Measurements from ENCODE around the gene HYAL1.
"Not testable (repeated sequence)": the region's sequence is repeated elsewhere in the genome, so short reads cannot be mapped to it uniquely, and the experiment has no call there.

Gene HYAL1

GRCh38 chr3:50274371-50275104, 28.8 kb downstream of the HYAL1 start:
- Histone ChIP-seq H3K4me1 (ENCODE audit: insufficient read depth, insufficient read length) (peaks cover 40% of the 10 kb centered on the region), H3K9me3 (ENCODE audit: insufficient read depth, low read length) (no peaks in the 10 kb centered on the region), H3K27me3 (ENCODE audit: insufficient read depth, insufficient read length) (no peaks in the 10 kb centered on the region), H3K9ac (ENCODE audit: insufficient read length, low read depth) (no peak overlapping the region), H3K36me3 (ENCODE audit: insufficient read depth, insufficient read length, low read length) (peaks cover 80% of the 10 kb centered on the region), H3K4me3 (ENCODE audit: insufficient read length, low read depth) (no peak overlapping the region)
- DNase-seq (ENCODE audit: low read depth, low spot score) = peak; percentile 73
- TF ChIP-seq SUZ12 (IDR thresholded peaks at IDR 0.05; ENCODE audit: extremely low read depth, insufficient read depth, insufficient read length) = no peak
- TF ChIP-seq YY1 (IDR thresholded peaks at IDR 0.05; ENCODE audit: insufficient read depth, insufficient read length) = no peak
- TF ChIP-seq ZNF274 (IDR thresholded peaks at IDR 0.05; ENCODE audit: low read depth, low read length) = no peak

DNA sequence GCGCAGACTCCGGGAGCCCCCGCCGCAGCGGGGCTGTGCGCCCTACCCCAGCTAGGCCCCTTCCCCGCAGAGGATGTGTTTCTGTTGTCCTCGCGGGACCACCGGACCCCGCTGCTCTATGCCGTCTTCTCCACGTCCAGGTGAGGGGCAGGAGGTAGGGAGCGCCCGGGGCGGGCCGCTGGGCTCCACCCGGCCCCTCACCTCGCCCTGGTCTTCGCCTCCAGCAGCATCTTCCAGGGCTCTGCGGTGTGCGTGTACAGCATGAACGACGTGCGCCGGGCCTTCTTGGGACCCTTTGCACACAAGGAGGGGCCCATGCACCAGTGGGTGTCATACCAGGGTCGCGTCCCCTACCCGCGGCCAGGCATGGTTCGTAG, 29.7 kb downstream of the HYAL1 start:
- Histone ChIP-seq H3K36me3 (ENCODE audit: insufficient read depth, insufficient read length, low read length) (peaks cover 74% of the 10 kb centered on the region), H3K4me3 (ENCODE audit: insufficient read length, low read depth) (no peak overlapping the region), H3K27me3 (ENCODE audit: insufficient read depth, insufficient read length) (no peaks in the 10 kb centered on the region), H3K9ac (ENCODE audit: insufficient read length, low read depth) (peak overlapping the region; percentile 53), H3K4me1 (ENCODE audit: insufficient read depth, insufficient read length) (peaks cover 41% of the 10 kb centered on the region), H3K9me3 (ENCODE audit: insufficient read depth, low read length) (no peaks in the 10 kb centered on the region)
- TF ChIP-seq ZNF274 (IDR thresholded peaks at IDR 0.05; ENCODE audit: low read depth, low read length) (no peak), SUZ12 (IDR thresholded peaks at IDR 0.05; ENCODE audit: extremely low read depth, insufficient read depth, insufficient read length) (no peak), YY1 (IDR thresholded peaks at IDR 0.05; ENCODE audit: insufficient read depth, insufficient read length) (no peak)
- no peak for DNase-seq (ENCODE audit: low read depth, low spot score)

DNA sequence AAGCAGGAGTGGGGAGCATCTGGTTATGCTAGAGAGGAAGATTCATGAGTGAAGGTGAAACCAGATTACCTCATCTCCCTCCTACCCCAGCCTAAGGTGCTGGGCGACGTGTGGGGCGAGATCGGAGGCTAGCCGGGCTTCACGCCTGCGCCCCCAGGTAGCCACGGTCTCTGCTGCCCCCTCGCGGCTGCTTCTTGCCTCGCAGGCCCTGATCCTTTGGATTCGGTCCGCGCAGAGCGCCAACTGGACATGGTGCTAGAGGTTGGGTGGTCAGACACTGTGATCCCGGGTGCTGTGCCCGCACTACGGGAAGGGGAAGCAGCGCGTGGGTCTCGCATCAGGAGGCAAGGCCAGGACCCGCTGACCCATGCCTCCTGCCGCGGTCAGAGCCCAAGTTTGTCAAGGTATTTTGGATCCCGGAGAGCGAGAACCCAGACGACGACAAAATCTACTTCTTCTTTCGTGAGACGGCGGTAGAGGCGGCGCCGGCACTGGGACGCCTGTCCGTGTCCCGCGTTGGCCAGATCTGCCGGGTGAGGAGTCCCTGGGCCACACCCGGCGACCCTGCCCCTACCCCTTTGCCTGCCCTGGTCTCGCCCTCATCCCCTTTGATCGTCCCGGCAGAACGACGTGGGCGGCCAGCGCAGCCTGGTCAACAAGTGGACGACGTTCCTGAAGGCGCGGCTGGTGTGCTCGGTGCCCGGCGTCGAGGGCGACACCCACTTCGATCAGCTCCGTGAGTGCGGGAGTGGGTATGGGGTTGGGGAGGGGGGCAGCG, 30.3 kb downstream of the HYAL1 start:
- peak overlapping the region; percentile 3 for H3K4me3 ChIP-seq (ENCODE audit: insufficient read length, low read depth)
- peaks cover 69% of the 10 kb centered on the region for H3K36me3 ChIP-seq (ENCODE audit: insufficient read depth, insufficient read length, low read length)
- no peaks in the 10 kb centered on the region for H3K9me3 ChIP-seq (ENCODE audit: insufficient read depth, low read length)
- peak overlapping the region; percentile 53 for H3K9ac ChIP-seq (ENCODE audit: insufficient read length, low read depth)
- no peaks in the 10 kb centered on the region for H3K27me3 ChIP-seq (ENCODE audit: insufficient read depth, insufficient read length)
- no peak for TF ChIP-seq YY1 (IDR thresholded peaks at IDR 0.05; ENCODE audit: insufficient read depth, insufficient read length)
- no peak for TF ChIP-seq ZNF274 (IDR thresholded peaks at IDR 0.05; ENCODE audit: low read depth, low read length)
- TF ChIP-seq SUZ12 (IDR thresholded peaks at IDR 0.05; ENCODE audit: extremely low read depth, insufficient read depth, insufficient read length) = no peak
- peaks cover 43% of the 10 kb centered on the region for H3K4me1 ChIP-seq (ENCODE audit: insufficient read depth, insufficient read length)
- DNase-seq (ENCODE audit: low read depth, low spot score) = peak; percentile 70

- not testable (repeated sequence) for H3K27me3 ChIP-seq (ENCODE audit: insufficient read depth, insufficient read length); DNase-seq (ENCODE audit: low read depth, low spot score); H3K4me3 ChIP-seq (ENCODE audit: insufficient read length, low read depth); H3K9me3 ChIP-seq (ENCODE audit: insufficient read depth, low read length)
- Histone ChIP-seq H3K4me1 (ENCODE audit: insufficient read depth, insufficient read length) (peaks cover 49% of the 10 kb centered on the region), H3K36me3 (ENCODE audit: insufficient read depth, insufficient read length, low read length) (peaks cover 63% of the 10 kb centered on the region), H3K9ac (ENCODE audit: insufficient read length, low read depth) (peak overlapping the region; percentile 53)
Measured at GRCh38 chr3:50272538-50272910, 30.9 kb downstream of the HYAL1 start.

DNA sequence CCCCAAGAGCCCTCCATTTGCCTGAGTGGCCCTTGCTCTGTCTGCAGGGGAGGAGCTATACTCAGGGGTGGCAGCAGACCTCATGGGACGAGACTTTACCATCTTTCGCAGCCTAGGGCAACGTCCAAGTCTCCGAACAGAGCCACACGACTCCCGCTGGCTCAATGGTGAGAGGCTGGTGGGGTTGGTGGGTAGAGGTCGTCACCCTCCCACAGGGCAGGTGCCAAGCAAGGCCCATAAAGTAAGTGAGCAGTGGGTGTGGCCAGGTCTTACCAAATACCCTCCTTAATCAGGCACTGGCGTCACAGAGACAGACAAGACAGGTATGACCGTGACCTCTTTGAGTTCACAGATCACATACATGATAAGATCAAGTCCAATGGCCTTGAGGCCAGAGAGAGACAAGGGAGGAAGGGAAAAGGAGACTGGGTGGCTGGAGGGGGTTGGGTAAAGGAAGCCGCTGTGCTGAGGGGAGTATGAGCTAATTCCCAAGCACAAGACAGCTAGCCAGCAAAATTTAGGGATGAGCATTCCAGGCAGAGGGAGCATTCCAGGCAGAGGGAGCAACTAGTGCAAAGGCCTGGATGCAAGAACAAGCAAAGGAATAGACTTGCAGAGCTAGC, 31.9 kb downstream of the HYAL1 start:
- Histone ChIP-seq H3K27me3 (ENCODE audit: insufficient read depth, insufficient read length) (no peaks in the 10 kb centered on the region), H3K4me3 (ENCODE audit: insufficient read length, low read depth) (no peak overlapping the region), H3K9ac (ENCODE audit: insufficient read length, low read depth) (no peak overlapping the region), H3K9me3 (ENCODE audit: insufficient read depth, low read length) (no peaks in the 10 kb centered on the region), H3K36me3 (ENCODE audit: insufficient read depth, insufficient read length, low read length) (peaks cover 53% of the 10 kb centered on the region), H3K4me1 (ENCODE audit: insufficient read depth, insufficient read length) (peaks cover 57% of the 10 kb centered on the region)
- no peak for DNase-seq (ENCODE audit: low read depth, low spot score)
- TF ChIP-seq SUZ12 (IDR thresholded peaks at IDR 0.05; ENCODE audit: extremely low read depth, insufficient read depth, insufficient read length) (no peak), YY1 (IDR thresholded peaks at IDR 0.05; ENCODE audit: insufficient read depth, insufficient read length) (no peak), ZNF274 (IDR thresholded peaks at IDR 0.05; ENCODE audit: low read depth, low read length) (no peak)

DNA sequence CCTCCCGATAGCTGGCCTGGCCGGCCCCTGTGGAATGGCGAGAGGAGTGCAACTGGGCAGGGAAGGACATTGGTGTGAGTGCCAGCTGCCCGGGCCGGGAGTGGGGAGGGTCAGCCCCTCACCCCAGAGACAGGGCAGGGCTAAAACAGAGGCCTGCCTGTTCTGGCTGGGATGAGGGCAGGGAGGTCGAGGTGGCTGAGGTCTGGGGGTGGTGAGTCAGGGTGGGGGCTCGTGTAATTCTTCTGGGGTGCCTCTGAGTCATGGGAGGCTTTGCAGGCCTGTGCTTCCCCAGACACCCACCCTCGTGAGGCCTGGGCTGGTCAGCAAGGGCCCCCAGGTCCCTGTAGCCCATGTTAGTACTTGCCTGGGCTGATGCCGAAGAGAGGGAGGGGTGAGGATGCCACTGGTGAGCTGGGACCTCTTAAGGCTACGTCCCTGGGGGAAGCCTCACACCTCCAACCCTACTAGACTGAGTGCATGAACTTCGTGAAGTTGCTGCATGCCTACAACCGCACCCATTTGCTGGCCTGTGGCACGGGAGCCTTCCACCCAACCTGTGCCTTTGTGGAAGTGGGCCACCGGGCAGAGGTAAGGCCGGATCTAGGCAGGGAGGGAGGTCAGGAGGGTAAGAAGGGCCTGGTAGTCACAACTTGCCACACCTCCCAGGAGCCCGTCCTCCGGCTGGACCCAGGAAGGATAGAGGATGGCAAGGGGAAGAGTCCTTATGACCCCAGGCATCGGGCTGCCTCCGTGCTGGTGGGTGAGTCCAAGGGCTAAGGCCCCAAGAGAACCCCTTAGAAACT, 32.8 kb downstream of the HYAL1 start:
- no peak for DNase-seq (ENCODE audit: low read depth, low spot score)
- peak overlapping the region; percentile 48 for H3K4me3 ChIP-seq (ENCODE audit: insufficient read length, low read depth)
- H3K27me3 ChIP-seq (ENCODE audit: insufficient read depth, insufficient read length) = no peaks in the 10 kb centered on the region
- H3K9me3 ChIP-seq (ENCODE audit: insufficient read depth, low read length) = no peaks in the 10 kb centered on the region
- TF ChIP-seq YY1 (IDR thresholded peaks at IDR 0.05; ENCODE audit: insufficient read depth, insufficient read length) (no peak), SUZ12 (IDR thresholded peaks at IDR 0.05; ENCODE audit: extremely low read depth, insufficient read depth, insufficient read length) (no peak), ZNF274 (IDR thresholded peaks at IDR 0.05; ENCODE audit: low read depth, low read length) (no peak)
- peaks cover 45% of the 10 kb centered on the region for H3K36me3 ChIP-seq (ENCODE audit: insufficient read depth, insufficient read length, low read length)
- peaks cover 64% of the 10 kb centered on the region for H3K4me1 ChIP-seq (ENCODE audit: insufficient read depth, insufficient read length)
- peak overlapping the region; percentile 87 for H3K9ac ChIP-seq (ENCODE audit: insufficient read length, low read depth)

Data from NT2/D1 (cell line).